GM10847 (cell line): ENCODE measurements around the gene KBTBD2.

Experiments used
- POLR2A ChIP-seq: IDR thresholded peaks from 2 replicates; pipeline ENCODE4 v1.6.1; 2011; ENCODE audit not compliant: insufficient read length; ENCODE audit errors: extremely low read depth

The KBTBD2 gene

GRCh38 chr7:32891043-32891799, at the start of gene KBTBD2:
KBTBD2 (minus strand) TSS chr7:32891760; CDS start chr7:32879604, 12,156 bp downstream.
- no peak for TF ChIP-seq POLR2A

DNA sequence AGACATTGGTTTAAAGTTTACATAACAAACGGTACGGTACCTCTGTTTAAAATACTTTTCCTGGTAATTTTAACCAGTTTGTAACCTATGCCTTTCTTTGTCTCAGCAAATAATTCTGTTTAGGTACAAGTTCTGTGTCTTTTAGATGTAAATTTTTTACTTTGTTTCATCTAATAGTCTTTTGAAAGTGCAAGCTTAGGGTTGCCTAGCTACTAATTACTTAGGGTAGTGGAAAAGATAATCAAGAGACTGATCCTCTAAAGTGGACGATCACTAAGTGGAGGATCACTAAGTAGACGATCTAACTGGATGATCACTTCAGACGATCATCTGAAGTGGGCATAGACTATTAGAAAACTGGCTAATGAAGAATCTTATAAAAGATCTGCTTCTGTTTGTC, 49.6 kb upstream of the KBTBD2 start:
- no peak for TF ChIP-seq POLR2A

DNA sequence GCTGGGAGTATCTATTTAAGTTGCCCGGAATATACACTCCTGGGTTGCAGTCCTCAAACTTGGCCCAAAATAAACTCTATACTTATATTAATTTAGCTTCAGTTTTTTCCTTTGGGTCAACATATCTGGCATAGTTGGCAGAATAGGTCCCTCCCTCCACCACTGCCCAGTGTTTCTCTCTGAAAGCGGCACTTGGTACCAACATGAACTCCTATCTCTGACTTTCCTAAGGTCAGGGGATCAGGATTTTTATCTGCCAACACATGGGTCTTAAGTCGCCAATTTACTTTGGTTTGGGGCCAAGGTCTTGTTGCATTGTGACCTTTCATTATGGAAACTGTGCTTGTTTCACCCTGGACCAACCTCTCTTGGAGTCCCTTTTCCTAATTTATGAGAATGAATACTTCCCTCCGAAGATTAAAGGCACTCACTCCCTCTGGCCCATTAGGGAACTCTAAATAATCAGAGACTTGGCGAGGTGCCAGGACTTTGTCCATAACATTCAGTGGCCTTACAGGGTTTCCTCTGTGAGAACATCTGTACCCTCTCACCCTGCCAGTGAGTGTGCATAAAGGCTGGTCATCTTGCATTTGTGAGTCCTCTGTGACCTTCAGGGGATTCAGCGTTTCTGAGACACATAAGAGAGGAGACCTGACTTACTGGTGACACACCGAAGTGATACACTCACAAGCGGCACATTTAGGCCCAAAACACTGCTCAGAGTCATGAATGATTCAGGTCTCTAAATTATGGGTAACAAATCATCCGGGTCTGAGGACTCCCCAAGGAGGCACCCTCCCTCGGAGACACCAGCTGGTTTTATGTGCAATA, 46.0 kb upstream of the KBTBD2 start:
- no peak for TF ChIP-seq POLR2A

DNA sequence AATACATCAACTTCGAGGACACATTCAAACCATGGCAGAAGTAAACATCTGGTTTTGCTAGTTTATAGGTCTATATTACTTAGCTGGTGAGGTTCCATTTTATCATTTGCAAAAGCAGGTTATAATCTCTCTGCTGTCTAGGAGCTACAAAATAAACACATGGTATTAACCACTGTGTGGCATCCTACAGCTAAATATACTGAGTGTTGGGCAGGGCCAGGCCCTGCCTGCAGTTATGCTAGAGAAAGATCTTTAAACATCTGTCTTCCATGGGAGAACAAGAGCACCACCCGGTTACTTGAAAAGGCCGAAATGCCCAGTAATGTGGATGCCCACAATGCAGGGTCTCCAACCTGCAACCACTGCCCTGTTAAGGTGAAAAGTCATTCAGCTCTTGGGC, 45.1 kb upstream of the KBTBD2 start:
- no peak for TF ChIP-seq POLR2A

DNA sequence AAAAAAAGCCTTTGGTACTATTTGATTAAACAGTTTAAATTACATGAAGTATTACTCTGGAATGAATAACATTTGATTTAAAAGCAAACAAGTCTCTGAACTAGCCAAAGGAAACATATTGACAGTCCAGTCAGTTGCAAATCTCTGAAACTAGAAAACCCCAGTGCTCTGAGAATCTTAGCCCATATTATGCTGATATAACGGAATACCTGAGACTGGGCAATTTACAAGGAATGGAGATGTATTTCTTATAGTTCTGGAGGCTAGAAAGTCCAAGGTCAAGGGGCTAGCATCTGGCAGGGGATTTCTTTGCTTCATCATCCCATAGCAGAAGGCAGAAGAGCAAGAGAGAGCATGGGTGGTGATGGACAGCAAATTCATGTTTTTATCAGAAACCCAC, 44.0 kb upstream of the KBTBD2 start:
- no peak for TF ChIP-seq POLR2A

GRCh38 chr7:32930378-32930777, 38.8 kb upstream of the KBTBD2 start:
- TF ChIP-seq POLR2A: no peak

GRCh38 chr7:32929430-32930143, 38.0 kb upstream of the KBTBD2 start:
- no peak for TF ChIP-seq POLR2A

DNA sequence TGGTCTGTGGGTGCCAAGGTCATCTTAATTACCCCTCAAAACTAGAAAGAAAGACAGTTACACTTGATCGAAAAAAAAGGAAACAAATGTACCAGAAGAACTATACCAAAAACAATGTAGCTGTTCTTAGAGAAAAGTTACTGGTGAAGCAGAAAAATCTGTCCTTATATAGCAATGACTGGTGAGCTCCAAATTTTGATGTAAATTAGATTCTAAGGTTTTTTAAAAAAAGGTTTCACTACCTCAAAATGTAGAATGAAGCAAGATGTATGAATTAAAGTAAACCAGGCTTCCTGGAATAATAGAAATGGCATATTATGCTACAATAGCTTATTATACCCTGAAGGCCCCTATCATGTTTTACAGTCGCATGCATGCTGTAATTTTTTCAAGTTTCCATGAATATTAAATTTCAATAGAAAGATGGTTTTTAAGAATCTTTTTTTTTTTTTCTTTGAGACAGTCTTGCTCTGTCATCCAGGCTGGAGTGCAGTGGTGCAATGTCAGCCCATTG, 37.3 kb upstream of the KBTBD2 start:
- no peak for TF ChIP-seq POLR2A

DNA sequence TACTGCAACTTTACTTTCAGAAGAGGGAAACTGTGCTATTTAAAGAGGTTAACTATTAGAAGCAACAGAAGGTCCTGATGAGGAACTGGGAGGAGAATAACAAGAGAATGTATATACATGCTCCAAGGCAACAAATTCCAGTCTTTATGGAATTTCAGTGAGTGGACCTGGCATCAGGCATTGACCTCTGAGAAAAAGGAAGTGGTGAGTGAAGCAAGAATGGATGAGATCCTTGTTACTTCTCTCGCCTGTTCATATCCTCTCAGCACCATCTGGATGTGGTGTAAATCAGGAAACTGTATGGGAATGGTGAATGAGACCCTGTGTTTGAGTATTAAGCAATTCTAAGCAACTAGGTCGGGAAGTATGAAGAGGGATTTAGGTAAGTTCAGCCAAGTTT, 30.3 kb upstream of the KBTBD2 start:
- no peak for TF ChIP-seq POLR2A

DNA sequence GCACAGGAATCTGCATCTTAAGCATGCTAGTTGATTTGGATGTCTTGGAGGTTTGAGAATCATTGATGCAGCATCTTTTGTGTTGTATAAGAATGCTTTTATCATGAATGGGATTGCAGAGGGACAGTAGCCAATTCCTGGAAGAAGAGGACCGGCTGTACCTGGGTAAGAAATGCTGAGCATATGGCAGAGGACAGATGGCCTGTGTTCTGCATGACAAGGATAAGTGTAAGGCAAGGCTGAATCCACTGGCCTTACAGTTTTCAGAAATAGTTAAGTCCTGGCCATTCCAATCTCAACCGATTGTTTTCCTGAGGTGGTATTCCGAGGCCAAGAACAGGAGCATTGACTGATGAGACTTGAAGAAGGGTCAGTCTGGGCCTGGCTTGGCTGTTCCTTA, 24.4 kb upstream of the KBTBD2 start:
- TF ChIP-seq POLR2A: no peak

DNA sequence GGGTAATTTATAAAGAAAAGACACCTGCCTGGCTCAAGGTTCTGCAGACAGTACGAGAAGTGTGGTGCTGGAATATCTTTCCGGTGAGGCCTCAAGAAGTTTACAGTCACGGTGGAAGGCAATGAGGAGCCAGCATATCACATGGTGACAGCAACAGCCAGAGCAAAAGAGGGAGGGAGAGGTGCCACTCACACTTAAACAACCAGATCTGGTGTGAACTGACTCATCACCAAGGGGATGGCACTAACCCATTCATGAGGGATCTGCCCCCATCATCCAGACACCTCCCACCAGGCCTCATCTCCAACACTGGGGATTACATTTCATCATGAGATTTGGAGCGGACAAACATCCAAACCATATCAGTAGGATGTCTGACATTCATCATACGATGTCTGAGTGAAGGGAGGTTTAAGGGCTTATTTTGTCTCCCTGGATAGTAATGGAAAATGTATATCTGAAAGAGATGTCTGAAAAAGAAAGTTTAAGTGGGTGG, 23.5 kb upstream of the KBTBD2 start:
- TF ChIP-seq POLR2A: no peak

GRCh38 chr7:32914184-32914583, 22.6 kb upstream of the KBTBD2 start:
- no peak for TF ChIP-seq POLR2A

GRCh38 chr7:32910195-32910594, 18.6 kb upstream of the KBTBD2 start:
- no peak for TF ChIP-seq POLR2A

DNA sequence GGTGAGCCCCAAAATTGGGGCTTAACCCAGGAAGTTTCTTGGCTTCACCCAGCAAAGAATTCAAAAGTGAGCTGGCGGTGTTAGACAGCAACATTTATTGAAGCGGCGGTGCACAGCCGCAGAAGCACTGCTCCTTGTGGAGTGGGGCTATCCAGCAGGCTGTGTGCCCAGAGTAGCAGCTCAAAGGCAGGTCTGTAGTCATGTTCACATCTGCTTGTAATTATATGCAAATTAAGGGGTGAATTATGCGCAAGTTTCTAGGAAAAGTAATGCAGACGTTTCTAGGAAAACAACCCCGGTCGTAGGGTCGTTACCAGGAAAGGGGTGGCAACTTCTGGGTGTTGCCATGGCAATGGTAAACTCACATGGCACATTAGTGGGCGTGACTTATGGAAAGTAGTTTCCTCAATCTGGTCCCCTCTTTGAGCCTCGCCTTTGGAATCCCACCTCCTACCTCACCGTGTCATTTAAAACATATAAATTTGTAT, 13.7 kb upstream of the KBTBD2 start:
- TF ChIP-seq POLR2A: no peak

DNA sequence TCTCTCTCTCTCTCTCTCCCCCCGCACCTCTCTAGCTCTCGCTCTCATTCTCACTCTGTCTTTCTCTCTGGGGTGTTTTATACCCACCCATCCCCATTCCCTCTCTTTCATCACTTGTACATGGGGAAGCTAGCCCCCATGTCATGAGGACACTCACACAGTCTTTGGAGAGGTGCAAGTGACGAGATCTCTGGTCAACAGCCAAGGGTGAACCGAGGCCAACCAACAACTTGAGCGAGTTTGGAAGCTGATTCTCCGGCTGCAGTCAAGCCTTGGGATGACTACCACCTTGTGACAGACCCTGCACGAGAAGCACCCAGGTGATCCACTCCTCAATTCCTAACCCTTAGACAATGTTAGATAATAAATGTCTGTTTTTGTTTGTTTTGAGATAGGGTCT, 10.1 kb upstream of the KBTBD2 start:
- no peak for TF ChIP-seq POLR2A
